Thyroid gland (tissue), 4 donors: ENCODE data around the gene UBE2O. TPM values are rescaled to one million over a fixed set of nuclear protein-coding genes. Genes with fewer than 3 reads are reported as not detected.

Source experiments
- DNase-seq, 2 donors: peaks; one replicate each; pipeline ENCODE4 v3.0.0-alpha.2; 2019
- H3K27ac ChIP-seq, 3 donors: fragments of 200-600 bp; sonication (generic); 1 replicate in 2 of 3; 2 replicates in 1 of 3; pipeline ENCODE4 v1.5.1; 2016 to 2019; ENCODE audit warnings: mild to moderate bottlenecking in 1 of 3, moderate library complexity in 1 of 3
- H3K27me3 ChIP-seq: fragments of 200-600 bp; sonication (generic); one replicate; pipeline ENCODE4 v1.5.1; 2019
- H3K36me3 ChIP-seq, 2 donors: fragments of 200-600 bp; sonication (generic); one replicate each; pipeline ENCODE4 v1.5.1; 2016 to 2019
- H3K4me1 ChIP-seq, 2 donors: fragments of 200-600 bp; sonication (generic); one replicate each; pipeline ENCODE4 v1.5.1; 2017 to 2019
- H3K4me3 ChIP-seq, 3 donors: fragments of 200-600 bp; sonication (generic); replicated peaks in 1 of 3; 1 replicate in 2 of 3; 2 replicates in 1 of 3; pipeline ENCODE4 v1.5.1; 2016; ENCODE audit warnings: mild to moderate bottlenecking in 1 of 3
- H3K9me3 ChIP-seq: fragments of 200-600 bp; sonication (generic); one replicate; pipeline ENCODE4 v1.5.1; 2017
- CTCF ChIP-seq, 6 experiments: fragments of 200-600 bp in 3 of 6; fragments of 450-650 bp in 3 of 6; sonication (generic) in 3 of 6; IDR thresholded peaks; one replicate each; pipeline ENCODE4 v1.5.1; 2016 to 2019; ENCODE audit warnings: antibody characterized with exemption in 6 of 6, mild to moderate bottlenecking in 2 of 6, inconsistent platforms in 1 of 6, moderate library complexity in 1 of 6
- POLR2A ChIP-seq, 2 donors: fragments of 450-650 bp; IDR thresholded peaks; one replicate each; pipeline ENCODE4 v1.6.1; 2017; ENCODE audit warnings: antibody characterized with exemption in 2 of 2, mild to moderate bottlenecking in 2 of 2, moderate library complexity in 1 of 2
- WGBS, 2 donors: methylation state at CpG; one replicate each; pipeline ENCODE4 v1.1.5; 2017; 5-methylcytosine and 5-hydroxymethylcytosine counted together
- intact Hi-C: fragments of 100-400 bp; cut with DNase I; formaldehyde crosslinking; loops from one replicate; pipeline ENCODE4 v1.15.1; 2023
- total RNA-seq, 4 donors: library from RNA; depleted of rRNA; stranded (reverse); fragments of >200 nt; gene quantifications; one replicate each; pipeline ENCODE4 v1.2.3, GENCODE V29; 2016

UBE2O gene
- total RNA-seq, 4 donors from 2014 or later: 26.3 to 47.9 (median 37.3) TPM

GRCh38 chr17:76461765-76462555 is 9.0 kb upstream of the UBE2O start:
- Histone ChIP-seq H3K4me3 (no peak overlapping the region), H3K27ac (no peak overlapping the region), H3K4me1 (peaks cover 0 to 3% of the 10 kb centered on the region in 2 donors), H3K9me3 (no peaks in the 10 kb centered on the region), H3K36me3 (no peaks in the 10 kb centered on the region), H3K27me3 (no peaks in the 10 kb centered on the region)
- WGBS, 2 donors: 78 to 89% methylated on average over 11 of the region's 11 CpGs
- intact Hi-C loops: no loop called here
- no peak for DNase-seq
- TF ChIP-seq POLR2A (IDR thresholded peaks at IDR 0.05) (no peak), CTCF (IDR thresholded peaks at IDR 0.05) (no peak)

GRCh38 chr17:76459674-76460073 is 6.7 kb upstream of the UBE2O start:
- H3K4me1 ChIP-seq: no peaks in the 10 kb centered on the region

GRCh38 chr17:76458580-76459490 is 5.9 kb upstream of the UBE2O start:
- TF ChIP-seq POLR2A (IDR thresholded peaks at IDR 0.05) (no peak), CTCF (IDR thresholded peaks at IDR 0.05) (peak in 4 of 6 experiments; percentile 70 to 76 (median 72))
- peak; percentile 83 to 86 for DNase-seq
- Histone ChIP-seq H3K4me3 (no peak overlapping the region), H3K4me1 (no peaks in the 10 kb centered on the region), H3K9me3 (no peaks in the 10 kb centered on the region), H3K27me3 (no peaks in the 10 kb centered on the region), H3K36me3 (no peaks in the 10 kb centered on the region), H3K27ac (no peak overlapping the region)
- WGBS, 2 donors: 45 to 59% methylated on average over 7 of the region's 9 CpGs
- intact Hi-C loops: loop anchor here (5.0 kb wide), 2 partner anchors 52 to 152 kb away; partner anchors contain the start of gene QRICH2

More at GRCh38 chr17:76459674-76460073, 6.7 kb upstream of the UBE2O start:
- Histone ChIP-seq H3K27ac (no peak overlapping the region), H3K27me3 (no peaks in the 10 kb centered on the region), H3K36me3 (no peaks in the 10 kb centered on the region), H3K4me3 (no peak overlapping the region), H3K9me3 (no peaks in the 10 kb centered on the region)
- DNase-seq: no peak
- no peak for TF ChIP-seq POLR2A (IDR thresholded peaks at IDR 0.05)
- TF ChIP-seq CTCF (IDR thresholded peaks at IDR 0.05): no peak
- intact Hi-C loops: loop anchor here (5.0 kb wide), 2 partner anchors 52 to 152 kb away; partner anchors contain the start of gene QRICH2
- 87 to 88% methylated on average over 4 of the region's 4 CpGs for WGBS, 2 donors

- 34 to 40% methylated on average over 6 of the region's 6 CpGs for WGBS, 2 donors
- no peak for TF ChIP-seq CTCF (IDR thresholded peaks at IDR 0.05)
- no peak for TF ChIP-seq POLR2A (IDR thresholded peaks at IDR 0.05)
- no peaks in the 10 kb centered on the region for H3K36me3 ChIP-seq
- peaks cover 15 to 18% of the 10 kb centered on the region in 2 donors for H3K4me1 ChIP-seq
- no peaks in the 10 kb centered on the region for H3K9me3 ChIP-seq
- H3K27me3 ChIP-seq: no peaks in the 10 kb centered on the region
- no peak overlapping the region for H3K27ac ChIP-seq
- DNase-seq: no peak
- intact Hi-C loops: no loop called here
- H3K4me3 ChIP-seq: no peak overlapping the region
These were observed 435 bp upstream of the UBE2O start for GRCh38 chr17:76453431-76453743.
